GM12892 (cell line): ENCODE data around the gene BAHD1. TPM values are rescaled to one million over a fixed set of nuclear protein-coding genes. Genes with fewer than 3 reads are reported as not detected.

Experiments
- DNase-seq: peaks from one replicate; pipeline ENCODE4 v3.0.0; 2011; ENCODE audit not compliant: insufficient read length
- FAIRE-seq: peaks from 2 replicates; lab custom pipeline; 2011; peaks lifted over from hg19 to GRCh38; lab: Jason Lieb, UNC
- POLR2A ChIP-seq: IDR thresholded peaks from 2 replicates; pipeline ENCODE4 v1.6.1; 2011; ENCODE audit warnings: low read depth, low read length, control low read depth
- POLR2AphosphoS5 ChIP-seq: IDR thresholded peaks from 2 replicates; pipeline ENCODE4 v1.6.1; 2011; ENCODE audit warnings: low read depth, low read length, control low read depth
- TAF1 ChIP-seq: IDR thresholded peaks from 2 replicates; pipeline ENCODE4 v1.6.1; 2011; ENCODE audit warnings: low read depth, mild to moderate bottlenecking, control low read depth, low read length, borderline replicate concordance
- polyA plus RNA-seq: library from polyadenylated mRNA; unstranded; fragments of >200 nt; gene quantifications from one replicate; pipeline ENCODE4 v1.2.1, GENCODE V29; 2012; ENCODE audit warnings: missing spikeins, inconsistent platforms; ENCODE audit not compliant: missing spikeins

Gene BAHD1
- polyA plus RNA-seq, result 11.7 TPM

DNA sequence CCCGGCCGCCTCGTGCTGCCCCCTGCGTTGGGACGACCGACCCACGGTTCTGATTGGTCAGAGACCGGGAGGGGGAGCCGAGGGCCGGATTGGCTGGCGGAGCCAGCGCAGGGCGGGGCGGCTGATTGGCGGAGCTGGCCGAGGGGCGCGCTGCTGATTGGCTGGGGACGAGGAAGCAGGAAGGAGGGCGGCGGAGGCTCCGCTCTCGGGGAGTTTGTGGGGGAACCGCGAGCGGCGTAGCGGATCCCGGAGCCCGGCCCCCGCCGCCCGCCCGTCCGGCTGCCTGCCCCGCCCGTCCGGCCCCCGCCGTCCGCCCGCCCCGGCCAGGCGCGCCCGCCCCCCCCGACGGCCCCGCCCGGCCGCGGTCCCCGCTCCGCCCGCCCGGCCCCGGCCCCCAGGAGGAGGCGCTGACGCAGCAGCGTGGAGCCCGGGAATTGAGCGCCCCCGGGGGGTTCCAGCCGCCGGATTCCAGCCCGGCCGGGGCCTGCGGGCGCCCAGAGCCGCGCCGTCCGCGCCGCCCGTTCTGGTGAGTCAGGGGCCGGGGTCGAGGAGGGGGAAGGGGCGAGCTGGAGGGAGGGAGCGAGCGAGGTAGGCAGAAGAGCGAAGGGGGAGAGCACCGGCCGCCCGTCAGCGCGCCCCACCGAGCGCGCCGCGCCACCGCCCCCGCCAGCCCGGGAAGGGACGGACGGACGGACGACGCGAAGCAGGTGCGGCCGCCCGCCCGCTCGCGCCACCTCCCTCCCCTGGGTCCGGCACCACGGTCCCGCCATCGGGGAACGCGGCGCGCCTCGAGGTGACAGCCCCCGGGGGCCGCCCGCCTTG lies at the start of gene BAHD1:
TSS of gene BAHD1 (plus strand) at position 211 of the 822 bp plus-strand sequence. CDS start 17,512 bp downstream, outside the sequence.
- peak; percentile 100 for DNase-seq
- TF ChIP-seq TAF1 (no peak), POLR2AphosphoS5 (no peak), POLR2A (peak; percentile 51; the same call in 1 of the 2 replicates)
- FAIRE-seq, result peak; percentile 96

DNA sequence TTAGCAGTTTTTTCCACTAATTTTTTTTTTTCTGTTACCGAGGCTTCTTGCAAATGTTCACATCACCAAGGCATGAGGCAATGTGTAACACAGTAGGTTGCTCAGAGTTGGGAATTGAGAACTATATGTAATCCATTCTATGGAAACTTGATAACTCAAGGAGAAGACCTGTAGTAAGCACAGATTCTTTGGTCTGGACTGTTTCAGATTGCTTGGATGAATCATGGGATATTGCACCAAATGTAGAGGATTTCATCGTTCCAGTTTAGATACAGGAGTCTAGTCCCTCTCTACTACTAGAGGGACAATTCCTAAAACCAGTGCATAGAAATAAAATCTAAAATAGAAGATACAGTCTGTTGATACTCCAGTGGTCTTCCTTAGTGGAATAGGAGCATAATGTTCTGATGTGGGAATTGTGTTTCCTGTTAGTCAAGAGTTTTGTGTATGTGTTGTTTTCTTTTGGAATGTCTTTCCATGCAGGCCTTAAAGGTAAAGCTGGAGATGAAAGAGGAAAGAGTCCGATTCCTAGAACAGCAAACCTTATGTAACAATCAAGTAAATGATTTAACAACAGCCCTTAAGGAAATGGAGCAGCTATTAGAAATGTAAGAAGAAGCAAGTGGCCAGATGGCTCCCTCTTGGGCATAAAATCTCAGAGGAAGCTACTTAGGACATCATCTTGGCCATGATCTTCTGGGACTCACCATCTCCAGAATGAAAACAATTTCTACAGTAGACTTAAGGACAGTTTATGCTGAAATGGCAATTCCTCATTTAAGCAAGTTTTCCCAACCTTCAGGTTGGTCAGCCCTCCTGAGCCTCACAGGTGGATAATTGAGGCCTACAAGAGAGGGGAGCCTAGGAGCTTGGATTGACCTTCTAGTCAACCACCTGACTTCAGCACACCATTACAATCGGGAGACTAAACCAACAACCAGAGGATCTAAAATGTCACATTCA lies 47.5 kb upstream of the BAHD1 start:
- TF ChIP-seq POLR2A (no peak), TAF1 (no peak), POLR2AphosphoS5 (no peak)
- DNase-seq, result no peak
- FAIRE-seq, result no peak

DNA sequence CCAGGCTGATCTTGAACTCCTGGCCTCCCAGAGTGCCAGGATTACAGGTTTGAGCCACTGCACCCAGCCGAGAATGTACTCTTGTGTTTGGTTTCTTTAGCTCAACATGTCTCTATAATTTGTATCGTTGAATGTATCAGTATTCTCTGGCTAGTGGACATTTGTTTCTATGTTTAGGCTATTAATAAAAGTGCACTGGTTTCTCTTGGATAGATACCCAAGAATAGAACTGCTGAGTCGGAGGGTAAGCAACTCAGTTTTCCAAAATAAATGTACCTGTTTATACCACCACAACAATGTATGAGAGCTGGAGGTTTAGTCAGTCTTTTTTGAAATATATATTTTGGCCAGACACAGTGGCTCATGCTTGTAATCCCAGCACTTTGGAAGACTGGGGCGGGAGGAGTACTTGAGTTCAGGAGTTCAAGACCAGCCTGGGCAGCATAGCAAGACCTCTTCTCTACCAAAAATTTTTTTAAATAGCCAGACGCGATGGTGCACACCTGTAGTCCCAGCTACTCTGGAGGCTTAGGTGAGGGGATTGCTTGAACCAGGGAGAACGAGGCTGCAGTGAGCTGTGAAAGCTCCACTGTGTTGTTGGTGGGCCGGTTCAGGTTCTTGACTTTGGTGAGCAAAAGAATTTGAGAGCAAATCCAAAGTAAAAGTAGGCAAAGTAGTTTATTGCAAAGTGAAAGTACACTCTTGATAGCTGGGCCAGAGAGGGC lies 42.9 kb upstream of the BAHD1 start:
- no peak for FAIRE-seq
- DNase-seq, result no peak
- no peak for TF ChIP-seq TAF1
- TF ChIP-seq POLR2A, result no peak
- TF ChIP-seq POLR2AphosphoS5, result no peak

DNA sequence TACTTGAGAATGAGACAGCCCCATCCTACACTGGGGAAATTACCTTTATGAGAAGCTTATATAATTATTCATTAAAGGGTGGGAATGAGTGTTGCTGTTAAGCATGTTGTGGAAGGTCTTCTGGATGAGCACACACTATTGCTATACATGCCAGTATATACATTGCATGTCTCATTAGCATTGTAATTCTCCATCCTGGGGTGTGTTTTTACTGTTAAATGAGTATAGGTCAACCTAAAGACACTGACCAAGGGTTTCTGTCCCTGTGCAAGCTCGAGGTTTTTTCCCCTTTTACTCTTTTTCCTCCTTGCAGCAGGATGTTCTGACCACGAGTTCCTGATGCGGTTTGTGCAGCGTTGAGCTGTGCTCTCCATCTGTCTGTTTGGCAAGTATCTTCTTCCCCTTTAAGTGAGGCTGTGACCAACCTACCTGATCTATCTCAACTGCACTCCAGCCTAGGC lies 42.3 kb upstream of the BAHD1 start:
- no peak for DNase-seq
- no peak for TF ChIP-seq TAF1
- TF ChIP-seq POLR2AphosphoS5, result no peak
- TF ChIP-seq POLR2A, result no peak
- peak; percentile 79 for FAIRE-seq

DNA sequence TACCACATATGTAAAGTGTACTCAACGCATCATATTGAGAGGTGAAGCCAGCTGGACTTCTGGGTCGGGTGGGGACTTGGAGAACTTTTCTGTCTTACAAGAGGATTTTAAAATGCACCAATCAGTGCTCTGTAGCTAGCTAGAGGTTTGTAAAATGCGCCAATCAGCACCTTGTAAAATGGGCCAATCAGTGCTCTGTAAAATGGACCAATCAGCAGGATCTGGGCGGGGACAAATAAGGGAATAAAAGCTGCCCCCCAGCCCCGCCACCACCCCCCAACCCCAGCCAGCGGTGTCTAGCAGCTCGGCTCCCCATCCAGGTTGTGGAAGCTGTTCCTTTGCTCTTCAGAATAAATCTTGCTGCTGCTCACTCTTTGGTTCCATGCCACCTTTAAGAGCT lies 41.4 kb upstream of the BAHD1 start:
- DNase-seq (no peak), FAIRE-seq (no peak)
- no peak for TF ChIP-seq TAF1

DNA sequence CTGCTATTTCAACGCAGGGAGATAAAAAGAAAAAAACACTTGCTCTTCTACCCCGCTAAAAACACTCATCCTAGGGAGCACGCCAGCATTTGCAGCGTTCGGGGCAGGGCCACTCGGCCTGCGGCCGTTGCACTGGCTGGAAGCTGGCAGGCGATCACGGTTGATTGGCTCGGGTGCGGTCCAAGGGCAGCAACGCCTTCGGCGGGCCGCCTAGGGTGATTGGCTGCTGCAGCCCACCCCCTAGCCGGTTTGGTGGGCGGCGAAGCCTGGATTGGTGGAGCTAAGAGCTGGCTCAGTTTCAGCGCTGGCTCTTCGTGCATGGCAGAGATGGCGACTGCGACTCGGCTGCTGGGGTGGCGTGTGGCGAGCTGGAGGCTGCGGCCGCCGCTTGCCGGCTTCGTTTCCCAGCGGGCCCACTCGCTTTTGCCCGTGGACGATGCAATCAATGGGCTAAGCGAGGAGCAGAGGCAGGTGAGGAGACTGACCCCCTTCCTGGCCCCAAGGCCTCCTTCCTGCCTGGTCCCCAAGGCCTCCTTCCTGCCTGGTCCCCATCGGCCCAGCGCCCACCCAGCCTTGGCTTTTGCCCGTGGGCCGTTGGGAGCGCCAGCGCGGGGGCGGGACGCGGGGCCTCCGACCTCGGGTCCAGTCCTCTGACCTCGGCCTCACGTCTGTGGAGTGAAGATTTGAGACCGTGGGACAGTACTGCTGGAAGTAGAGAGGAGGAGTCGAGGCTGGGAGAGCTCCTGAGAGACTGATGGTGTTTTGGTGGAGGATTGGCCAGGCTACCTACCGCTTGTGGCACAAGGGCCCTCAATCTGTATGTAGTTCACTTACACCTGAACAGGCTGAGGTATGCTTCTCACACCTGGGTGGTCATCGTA lies 35.0 kb upstream of the BAHD1 start, which contains the start of gene IVD:
TSS of gene IVD (plus strand) at position 295 of the 881 bp plus-strand sequence. CDS start at position 328, 33 bp downstream.
- DNase-seq, result peak; percentile 98
- FAIRE-seq, result peak; percentile 100
- TF ChIP-seq TAF1, result peak; percentile 79
- TF ChIP-seq POLR2A, result peak; percentile 86
- peak; percentile 74; the same call in 1 of the 2 replicates for TF ChIP-seq POLR2AphosphoS5

DNA sequence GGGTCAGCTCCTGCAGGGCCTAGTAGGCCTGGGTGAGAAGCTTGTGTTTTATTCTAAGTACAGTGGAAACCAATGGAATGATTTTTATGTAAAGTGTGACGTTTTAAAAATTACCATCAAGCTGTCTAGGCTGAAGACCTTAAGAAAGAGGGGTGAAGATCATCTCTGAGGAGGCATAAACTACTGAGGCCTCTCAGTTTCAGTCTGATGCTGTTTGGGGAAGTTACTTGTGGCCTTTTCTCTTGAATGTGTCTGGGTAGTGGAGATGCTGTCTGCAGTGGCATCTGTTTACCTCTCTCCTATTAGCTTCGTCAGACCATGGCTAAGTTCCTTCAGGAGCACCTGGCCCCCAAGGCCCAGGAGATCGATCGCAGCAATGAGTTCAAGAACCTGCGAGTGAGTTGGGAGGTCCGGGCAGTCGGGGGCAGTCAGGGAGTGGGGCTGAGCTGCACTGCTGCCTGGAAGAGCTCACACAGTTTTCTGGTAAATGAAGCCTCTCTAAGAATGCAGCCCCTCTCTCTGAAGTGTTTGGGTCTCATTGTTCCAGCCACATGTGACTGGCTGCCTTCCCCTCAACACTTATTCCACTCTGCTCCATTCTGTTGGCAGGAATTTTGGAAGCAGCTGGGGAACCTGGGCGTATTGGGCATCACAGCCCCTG lies 33.3 kb upstream of the BAHD1 start:
- TF ChIP-seq POLR2AphosphoS5 (no peak), TAF1 (no peak), POLR2A (no peak)
- FAIRE-seq (peak; percentile 95), DNase-seq (peak; percentile 50)

DNA sequence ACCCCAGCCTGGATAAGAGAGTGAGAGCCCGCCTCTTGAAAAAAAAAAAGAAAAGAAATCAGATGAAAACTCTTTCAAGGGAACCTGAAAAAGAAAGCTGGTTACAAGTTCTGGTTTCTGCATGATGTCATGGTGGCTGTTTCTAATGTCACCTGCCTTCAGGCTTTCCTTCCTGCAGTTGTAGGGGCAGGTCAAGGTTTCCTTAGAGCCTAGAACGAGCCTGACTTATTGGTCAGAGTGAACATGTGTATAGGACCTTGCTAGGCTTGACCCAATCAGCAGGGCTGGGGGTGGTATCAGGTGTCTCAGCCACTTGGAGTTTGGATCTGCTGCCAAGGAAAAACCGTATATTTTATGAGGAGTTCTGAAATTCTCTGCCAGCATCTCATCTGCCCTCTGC lies 31.4 kb upstream of the BAHD1 start:
- DNase-seq (peak; percentile 55), FAIRE-seq (peak; percentile 57)
- TF ChIP-seq POLR2AphosphoS5, result no peak
- TF ChIP-seq POLR2A, result no peak
- TF ChIP-seq TAF1, result no peak

DNA sequence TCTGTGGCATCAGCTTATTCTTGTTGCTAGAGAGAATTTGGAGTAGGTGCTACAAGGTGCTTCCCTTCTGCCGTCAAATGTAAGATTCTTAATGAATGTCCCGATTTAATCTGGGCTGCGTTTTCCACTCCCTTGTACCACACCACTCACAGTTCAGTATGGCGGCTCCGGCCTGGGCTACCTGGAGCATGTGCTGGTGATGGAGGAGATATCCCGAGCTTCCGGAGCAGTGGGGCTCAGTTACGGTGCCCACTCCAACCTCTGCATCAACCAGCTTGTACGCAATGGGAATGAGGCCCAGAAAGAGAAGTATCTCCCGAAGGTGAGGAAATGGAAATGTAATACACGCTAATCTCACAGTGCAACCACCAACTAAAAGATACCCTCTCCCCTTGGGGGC lies 30.3 kb upstream of the BAHD1 start:
- TF ChIP-seq TAF1, result no peak
- no peak for TF ChIP-seq POLR2A
- TF ChIP-seq POLR2AphosphoS5, result no peak
- FAIRE-seq, result no peak
- DNase-seq, result no peak
